ENCODE results near the gene SBF1. TPM values are rescaled to one million over a fixed set of nuclear protein-coding genes. Genes with fewer than 3 reads are reported as not detected.

The SBF1 gene
- total RNA-seq, 4 donors from 2014 or later = 59.9 to 241 (median 108) TPM

DNA sequence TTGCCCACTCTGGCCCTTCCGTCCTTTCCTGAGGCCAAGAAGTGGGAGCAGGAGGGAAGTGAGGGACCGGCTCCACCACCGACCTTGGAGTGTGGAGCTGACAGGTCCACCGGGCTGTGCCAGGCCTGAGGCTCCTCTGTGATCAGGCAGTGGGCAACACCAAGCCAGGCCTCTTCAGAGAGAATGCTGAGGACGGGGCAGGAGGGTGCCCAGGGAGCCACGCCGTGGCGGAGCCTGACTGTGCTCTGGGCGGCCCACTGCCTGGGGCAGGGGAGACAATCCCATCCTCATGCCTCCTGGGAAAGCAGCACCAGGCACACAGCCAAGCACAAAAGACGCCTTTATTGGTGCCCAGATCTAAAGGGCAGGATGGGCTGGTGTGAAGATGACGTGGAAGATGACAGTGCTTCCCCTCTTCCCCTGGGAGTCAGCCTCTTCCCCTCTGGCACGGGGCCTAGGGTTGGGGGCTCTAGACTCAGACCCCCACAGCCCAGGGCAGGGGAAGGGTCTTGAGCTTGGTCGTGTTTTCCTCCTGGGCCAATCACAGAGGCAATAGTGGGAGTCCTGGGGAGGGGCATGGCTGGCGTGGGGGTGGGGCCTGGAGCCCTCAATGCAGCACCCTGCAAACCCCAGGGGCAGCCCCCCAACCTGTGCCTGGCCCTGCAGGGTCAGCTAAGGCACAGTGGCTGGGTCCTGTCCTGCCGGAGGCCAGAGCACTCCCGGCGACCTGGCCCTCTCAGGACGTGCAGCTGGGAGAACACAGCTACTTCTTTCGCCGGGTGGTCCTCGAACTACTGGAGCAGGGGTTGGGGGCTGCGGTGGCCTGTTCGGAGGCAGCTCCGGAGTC is 28.0 kb upstream of the SBF1 start:
- H3K27me3 ChIP-seq = no peaks in the 10 kb centered on the region
- in situ Hi-C loops (cut with MboI; ENCODE audit: low pct_ligation_motif_present in 1 of 4, low pct_unique_long_range_greater_than_20kb in 1 of 4, low sequenced_read_pairs in 3 of 4) = no loop called here
- intact Hi-C loops (cut with DNase I; ENCODE audit: low total_unique reads) = no loop called here
- no peak for TF ChIP-seq EP300 (IDR thresholded peaks at IDR 0.05; ENCODE audit: low read depth)
- TF ChIP-seq, protein P1, sequence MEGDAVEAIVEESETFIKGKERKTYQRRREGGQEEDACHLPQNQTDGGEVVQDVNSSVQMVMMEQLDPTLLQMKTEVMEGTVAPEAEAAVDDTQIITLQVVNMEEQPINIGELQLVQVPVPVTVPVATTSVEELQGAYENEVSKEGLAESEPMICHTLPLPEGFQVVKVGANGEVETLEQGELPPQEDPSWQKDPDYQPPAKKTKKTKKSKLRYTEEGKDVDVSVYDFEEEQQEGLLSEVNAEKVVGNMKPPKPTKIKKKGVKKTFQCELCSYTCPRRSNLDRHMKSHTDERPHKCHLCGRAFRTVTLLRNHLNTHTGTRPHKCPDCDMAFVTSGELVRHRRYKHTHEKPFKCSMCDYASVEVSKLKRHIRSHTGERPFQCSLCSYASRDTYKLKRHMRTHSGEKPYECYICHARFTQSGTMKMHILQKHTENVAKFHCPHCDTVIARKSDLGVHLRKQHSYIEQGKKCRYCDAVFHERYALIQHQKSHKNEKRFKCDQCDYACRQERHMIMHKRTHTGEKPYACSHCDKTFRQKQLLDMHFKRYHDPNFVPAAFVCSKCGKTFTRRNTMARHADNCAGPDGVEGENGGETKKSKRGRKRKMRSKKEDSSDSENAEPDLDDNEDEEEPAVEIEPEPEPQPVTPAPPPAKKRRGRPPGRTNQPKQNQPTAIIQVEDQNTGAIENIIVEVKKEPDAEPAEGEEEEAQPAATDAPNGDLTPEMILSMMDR (IDR thresholded peaks at IDR 0.05) = no peak
- no peak for TF ChIP-seq POLR2AphosphoS5 (IDR thresholded peaks at IDR 0.05)
- no peak for TF ChIP-seq POLR2A (IDR thresholded peaks at IDR 0.05)
- WGBS, 2 donors (ENCODE audit: low coverage in 1 of 2) = 85% methylated on average over 15 of the region's 24 CpGs; no CpG with 5 or more reads in 1 of the 2 donors
- peaks cover 8 to 23% (median 15%) of the 10 kb centered on the region in 4 donors for H3K4me1 ChIP-seq
- peaks cover 0 to 4% (median 0%) of the 10 kb centered on the region in 4 donors for H3K36me3 ChIP-seq
- no peaks in the 10 kb centered on the region for H3K9me3 ChIP-seq
- H3K4me3 ChIP-seq = no peak overlapping the region
- no peak for DNase-seq
- no peak overlapping the region for H3K27ac ChIP-seq

DNA sequence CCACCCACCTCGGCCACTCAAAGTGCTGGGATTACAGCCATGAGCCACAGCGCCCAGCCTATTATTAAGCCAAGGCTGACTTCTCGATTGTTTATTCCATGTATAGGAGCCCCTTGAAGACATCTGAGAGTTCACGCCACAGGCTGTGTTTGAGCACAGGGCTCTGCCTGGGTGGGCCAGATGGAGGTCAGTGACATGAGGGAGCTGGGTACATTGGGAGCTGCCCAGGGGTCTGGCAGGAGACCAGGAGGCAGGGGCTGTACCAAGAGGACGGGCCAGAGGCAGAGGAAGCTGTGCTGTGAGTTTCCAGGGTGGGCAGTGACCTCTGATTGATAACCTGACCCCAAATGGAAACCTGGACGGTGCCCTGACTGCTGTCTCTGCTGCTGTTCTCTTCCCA is 27.3 kb upstream of the SBF1 start:
- Histone ChIP-seq H3K36me3 (peaks cover 0 to 4% (median 0%) of the 10 kb centered on the region in 4 donors), H3K4me1 (peaks cover 8 to 28% (median 19%) of the 10 kb centered on the region in 4 donors), H3K9me3 (no peaks in the 10 kb centered on the region), H3K27me3 (no peaks in the 10 kb centered on the region), H3K4me3 (no peak overlapping the region), H3K27ac (no peak overlapping the region)
- TF ChIP-seq POLR2A (IDR thresholded peaks at IDR 0.05) (no peak), EP300 (IDR thresholded peaks at IDR 0.05; ENCODE audit: low read depth) (no peak), POLR2AphosphoS5 (IDR thresholded peaks at IDR 0.05) (no peak)
- TF ChIP-seq, protein P1 (IDR thresholded peaks at IDR 0.05) = no peak
- no peak for DNase-seq
- intact Hi-C loops (cut with DNase I; ENCODE audit: low total_unique reads) (no loop called here), in situ Hi-C loops (cut with MboI; ENCODE audit: low pct_ligation_motif_present in 1 of 4, low pct_unique_long_range_greater_than_20kb in 1 of 4, low sequenced_read_pairs in 3 of 4) (no loop called here)
- WGBS, 2 donors (ENCODE audit: low coverage in 1 of 2) = 87% methylated on average over 6 of the region's 6 CpGs; no CpG with 5 or more reads in 1 of the 2 donors

DNA sequence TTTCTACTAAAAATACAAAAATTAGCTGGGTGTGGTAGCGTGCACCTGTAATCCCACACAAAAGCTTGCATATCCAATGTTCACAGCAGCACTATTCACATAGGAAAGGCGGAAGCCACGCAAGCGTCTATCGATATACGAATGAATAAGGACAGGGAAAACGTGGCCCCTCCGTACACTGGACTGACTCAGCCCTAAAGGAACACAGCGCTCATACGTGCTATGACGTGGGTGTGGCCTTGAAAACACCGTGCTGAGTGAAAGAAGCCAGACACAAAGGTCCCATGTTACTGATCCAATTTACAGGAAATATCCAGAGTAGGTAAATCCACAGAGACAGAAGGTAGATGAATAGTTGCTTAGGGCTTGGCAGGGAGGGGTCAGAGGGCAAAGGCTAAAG is 25.6 kb upstream of the SBF1 start:
- DNase-seq = no peak
- TF ChIP-seq EP300 (IDR thresholded peaks at IDR 0.05; ENCODE audit: low read depth) (no peak), POLR2AphosphoS5 (IDR thresholded peaks at IDR 0.05) (no peak), POLR2A (IDR thresholded peaks at IDR 0.05) (no peak)
- TF ChIP-seq, protein P1 (IDR thresholded peaks at IDR 0.05) = no peak
- peaks cover 0 to 18% (median 6%) of the 10 kb centered on the region in 4 donors for H3K4me1 ChIP-seq
- H3K36me3 ChIP-seq = peaks cover 0 to 4% (median 0%) of the 10 kb centered on the region in 4 donors
- H3K9me3 ChIP-seq = no peaks in the 10 kb centered on the region
- no peak overlapping the region for H3K27ac ChIP-seq
- no peaks in the 10 kb centered on the region for H3K27me3 ChIP-seq
- no peak overlapping the region for H3K4me3 ChIP-seq
- 86 to 96% methylated on average over 4 to 12 of the region's 12 CpGs for WGBS, 2 donors (ENCODE audit: low coverage in 1 of 2)
- intact Hi-C loops (cut with DNase I; ENCODE audit: low total_unique reads) = no loop called here
- in situ Hi-C loops (cut with MboI; ENCODE audit: low pct_ligation_motif_present in 1 of 4, low pct_unique_long_range_greater_than_20kb in 1 of 4, low sequenced_read_pairs in 3 of 4) = no loop called here

DNA sequence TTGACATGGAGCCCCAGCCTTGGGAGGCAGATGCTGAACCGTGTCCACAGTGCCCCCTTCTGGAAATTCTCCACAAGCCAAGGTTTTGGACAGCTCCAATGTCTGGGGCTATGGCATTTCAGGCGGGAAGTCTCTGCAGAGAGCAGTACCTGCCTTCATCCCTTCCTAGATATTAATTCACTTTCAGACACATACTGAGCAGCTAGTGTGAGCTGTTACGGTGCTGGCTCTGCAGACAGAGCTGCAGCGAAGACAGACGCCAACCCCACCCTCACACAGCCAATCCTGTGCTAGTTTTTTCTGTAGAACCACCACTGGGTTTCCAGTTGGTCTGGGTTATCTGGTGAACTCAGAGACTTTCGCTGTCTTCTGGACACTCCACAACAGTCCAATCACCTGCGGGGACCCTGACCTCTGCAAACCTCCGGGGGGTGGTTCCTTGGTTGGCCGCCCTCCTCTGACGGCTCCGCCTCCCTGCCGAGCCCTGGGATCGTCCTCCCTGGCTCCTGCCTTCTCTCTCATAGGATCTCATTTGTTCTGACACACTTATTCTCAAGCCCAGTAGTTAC is 23.6 kb upstream of the SBF1 start:
- Histone ChIP-seq H3K4me1 (peaks cover 0 to 18% (median 6%) of the 10 kb centered on the region in 4 donors), H3K27ac (peak overlapping the region in 1 of 4 donors; percentile 58), H3K4me3 (no peak overlapping the region), H3K9me3 (no peaks in the 10 kb centered on the region), H3K27me3 (no peaks in the 10 kb centered on the region), H3K36me3 (no peaks in the 10 kb centered on the region)
- in situ Hi-C loops (cut with MboI; ENCODE audit: low pct_ligation_motif_present in 1 of 4, low pct_unique_long_range_greater_than_20kb in 1 of 4, low sequenced_read_pairs in 3 of 4) (loop anchor here in 1 of 4 donors (10.0 kb wide), 1 partner anchor 234 kb away; the partner anchor contains the start of gene MAPK12), intact Hi-C loops (cut with DNase I; ENCODE audit: low total_unique reads) (no loop called here)
- 0 to 8% methylated on average over 1 to 13 of the region's 13 CpGs for WGBS, 2 donors (ENCODE audit: low coverage in 1 of 2)
- TF ChIP-seq EP300 (IDR thresholded peaks at IDR 0.05; ENCODE audit: low read depth) (no peak), POLR2AphosphoS5 (IDR thresholded peaks at IDR 0.05) (no peak)
- TF ChIP-seq, protein P1 (IDR thresholded peaks at IDR 0.05) = peak; percentile 56 to 72 (median 58)
- peak; percentile 84 for DNase-seq

All from transverse colon (tissue), 4 donors.